Endothelial cell of umbilical vein (primary cell): ENCODE data around the gene CDCP1. TPM values are rescaled to one million over a fixed set of nuclear protein-coding genes. Genes with fewer than 3 reads are reported as not detected.

Source experiments
- BruUV-seq: library from RNA; stranded (reverse); fragments of 400-500 nt; replicated peaks from 2 replicates; lab custom pipeline; 2021; lab: Mats Ljungman, UMichigan
- CTCF ChIA-PET: fragments of 300-600, 350-600 bp; sonication (Branson Sonifier 250); formaldehyde crosslinking; loops from one replicate; lab custom pipeline; 2021; ENCODE audit warnings: antibody characterized with exemption, inconsistent platforms; lab: Charles Lee
- POLR2A ChIA-PET: fragments of 300-600, 350-600 bp; sonication (Branson Sonifier 250); formaldehyde crosslinking; loops from one replicate; lab custom pipeline; 2021; ENCODE audit warnings: antibody characterized with exemption, inconsistent platforms; lab: Charles Lee
- DNase-seq: peaks from one replicate; pipeline ENCODE4 v3.0.0-alpha.2; 2011; ENCODE audit warnings: low read depth, low spot score
- FAIRE-seq: peaks from 2 replicates; lab custom pipeline; 2011; peaks lifted over from hg19 to GRCh38; lab: Jason Lieb, UNC
- H2AFZ ChIP-seq: 2 replicates; pipeline ENCODE4 v1.6.0; 2012; ENCODE audit warnings: low read depth, low read length, control low read depth, inconsistent platforms
- H3K27ac ChIP-seq: 2 replicates; pipeline ENCODE4 v1.5.1; 2011; ENCODE audit warnings: low read depth, mild to moderate bottlenecking, control low read depth, low read length, moderate library complexity; ENCODE audit not compliant: insufficient read depth
- H3K27me3 ChIP-seq, 2 experiments: 2 replicates each; pipeline versions ENCODE4 v1.6.0 to v1.6.1; 2011; ENCODE audit warnings: low read length in 2 of 2, mixed read lengths in 1 of 2; ENCODE audit not compliant: control insufficient read depth in 2 of 2, insufficient read depth in 2 of 2
- H3K36me3 ChIP-seq, 2 experiments: 2 replicates in 1 of 2; 3 replicates in 1 of 2; pipeline ENCODE4 v1.5.1; 2011; ENCODE audit warnings: low read length in 2 of 2, mild to moderate bottlenecking in 1 of 2, moderate library complexity in 1 of 2; ENCODE audit not compliant: control insufficient read depth in 2 of 2, insufficient read depth in 2 of 2; ENCODE audit errors: extremely low read depth in 1 of 2
- H3K4me1 ChIP-seq: 3 replicates; pipeline ENCODE4 v1.5.1; 2011; ENCODE audit warnings: mild to moderate bottlenecking, low read length; ENCODE audit not compliant: control insufficient read depth, insufficient read depth; ENCODE audit errors: extremely low read depth
- H3K4me2 ChIP-seq: 2 replicates; pipeline ENCODE4 v1.6.1; 2011; ENCODE audit warnings: low read length, control low read depth, mixed read lengths; ENCODE audit not compliant: insufficient read depth
- H3K4me3 ChIP-seq, 3 experiments: fragments of 200-600 bp in 1 of 3; sonication (generic), shearing (Covaris generic) in 1 of 3; replicated peaks in 1 of 3; 2 replicates each; pipeline ENCODE4 v1.5.1; 2011 to 2016; ENCODE audit warnings: control low read depth in 3 of 3, low read length in 3 of 3, mild to moderate bottlenecking in 2 of 3, inconsistent platforms in 1 of 3, low read depth in 1 of 3, moderate library complexity in 1 of 3; ENCODE audit not compliant: insufficient read depth in 1 of 3
- H3K79me2 ChIP-seq: 2 replicates; pipeline ENCODE4 v1.6.0; 2012; ENCODE audit warnings: low read length, inconsistent platforms; ENCODE audit not compliant: control insufficient read depth, insufficient read depth
- H3K9ac ChIP-seq: replicated peaks from 2 replicates; pipeline ENCODE3; 2011; ENCODE audit warnings: low read length, control low read depth; ENCODE audit not compliant: insufficient read depth; ENCODE audit errors: extremely low read depth
- H3K9me1 ChIP-seq: replicated peaks from 3 replicates; pipeline ENCODE4 v1.6.0; 2011; ENCODE audit warnings: mild to moderate bottlenecking, low read length; ENCODE audit not compliant: control insufficient read depth, insufficient read depth; ENCODE audit errors: extremely low read depth
- H3K9me3 ChIP-seq: replicated peaks from 2 replicates; pipeline ENCODE4 v1.5.1; 2012; ENCODE audit warnings: low read length, inconsistent platforms; ENCODE audit not compliant: control insufficient read depth, insufficient read depth
- H4K20me1 ChIP-seq: replicated peaks from 2 replicates; pipeline ENCODE3; 2011; ENCODE audit warnings: mild to moderate bottlenecking, low read length; ENCODE audit not compliant: control insufficient read depth, insufficient read depth; ENCODE audit errors: extremely low read depth
- EZH2 ChIP-seq: IDR thresholded peaks from 2 replicates; pipeline ENCODE4 v1.6.1; 2012; ENCODE audit warnings: borderline replicate concordance, low read depth, mild to moderate bottlenecking, moderate library complexity, low read length, inconsistent platforms; ENCODE audit not compliant: severe bottlenecking
- FOS ChIP-seq: IDR thresholded peaks from 2 replicates; pipeline ENCODE4 v1.6.1; 2011; ENCODE audit warnings: mild to moderate bottlenecking, low read length, moderate library complexity, borderline replicate concordance; ENCODE audit not compliant: insufficient read depth
- GATA2 ChIP-seq: IDR thresholded peaks from 2 replicates; pipeline ENCODE4 v1.7.0; 2011; ENCODE audit warnings: low read depth, mild to moderate bottlenecking, moderate library complexity, mixed read lengths, low read length; ENCODE audit not compliant: insufficient read length, insufficient read depth
- JUN ChIP-seq: IDR thresholded peaks from 2 replicates; pipeline ENCODE4 v1.6.1; 2011; ENCODE audit warnings: borderline replicate concordance, low read depth; ENCODE audit not compliant: insufficient read length, insufficient read depth
- MYC ChIP-seq: IDR thresholded peaks from one replicate; pipeline ENCODE4 v1.6.1; 2011; ENCODE audit warnings: mild to moderate bottlenecking, low read depth, low read length
- POLR2A ChIP-seq: IDR thresholded peaks from 2 replicates; pipeline ENCODE4 v1.6.1; 2012; ENCODE audit warnings: low read depth, mild to moderate bottlenecking, control low read depth, low read length
- POLR2AphosphoS5 ChIP-seq: IDR thresholded peaks from 2 replicates; pipeline ENCODE4 v1.6.1; 2012; ENCODE audit warnings: low read depth, mild to moderate bottlenecking, control low read depth, low read length, moderate library complexity; ENCODE audit not compliant: insufficient read depth
- dilution Hi-C: fragments of 300-500 bp; cut with MboI; formaldehyde crosslinking; loops from one replicate; pipeline ENCODE4 v1.15.0; 2019; ENCODE audit warnings: low sequenced_read_pairs; ENCODE audit not compliant: extremely low pct_ligation_motif_present
- intact Hi-C: fragments of 100-400 bp; cut with micrococcal nuclease; formaldehyde crosslinking; loops from one replicate; pipeline ENCODE4 v1.10.0; 2022
- polyA plus RNA-seq, 4 experiments: library from polyadenylated mRNA; depleted of rRNA in 3 of 4; stranded (reverse) in 3 of 4; unstranded in 1 of 4; fragments of >200 nt; gene quantifications; 2 replicates each; pipeline versions ENCODE4 v1.2.1 to v1.2.3, GENCODE V29; 2011 to 2012; ENCODE audit warnings: missing spikeins in 1 of 4
- total RNA-seq: library from RNA; stranded (reverse); gene quantifications from 2 replicates; pipeline ENCODE4 v1.2.3, GENCODE V29; 2021
- TF ChIP-seq, protein P1 (sequence below), 2 donors: IDR thresholded peaks; 1 replicate in 1 of 2; 2 replicates in 1 of 2; pipeline ENCODE4 v1.5.1; 2011; ENCODE audit warnings: low read length in 2 of 2, mild to moderate bottlenecking in 2 of 2, moderate library complexity in 2 of 2, control low read depth in 1 of 2, inconsistent platforms in 1 of 2, low read depth in 1 of 2; ENCODE audit not compliant: insufficient read depth in 1 of 2; ENCODE audit errors: extremely low read depth in 1 of 2
- TF ChIP-seq, protein P2 (sequence below): IDR thresholded peaks from 2 replicates; pipeline ENCODE4 v1.6.1; 2011; ENCODE audit not compliant: insufficient read depth, insufficient read length

The CDCP1 gene
- total and polyA plus RNA-seq, 2 donors (not counting 3 experiments of a cell fraction or from before 2014, with no cell fraction given): 0.01 to 0.22 TPM

DNA sequence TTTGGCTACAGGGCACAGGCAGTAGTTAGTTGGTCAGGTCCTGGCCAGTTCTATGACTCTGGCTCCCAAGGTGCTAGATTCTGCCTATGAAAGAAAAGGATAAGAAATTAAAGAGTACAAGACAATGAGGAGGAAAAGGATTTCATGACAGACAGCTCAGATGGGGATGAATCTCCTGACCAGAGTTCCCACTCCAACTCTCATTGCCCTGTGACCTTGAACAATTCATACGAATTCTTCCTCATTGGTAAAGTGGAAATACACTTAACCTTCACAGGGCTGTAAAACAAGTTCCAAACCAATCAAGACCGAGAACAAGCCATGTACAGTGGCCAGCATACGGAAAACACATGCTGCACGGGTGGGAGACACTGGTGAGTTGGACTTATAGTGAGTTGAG lies 96.4 kb downstream of the CDCP1 start:
- no peak overlapping the region for H2AFZ ChIP-seq
- H3K9me1 ChIP-seq: no peaks in the 10 kb centered on the region
- TF ChIP-seq, protein P1, sequence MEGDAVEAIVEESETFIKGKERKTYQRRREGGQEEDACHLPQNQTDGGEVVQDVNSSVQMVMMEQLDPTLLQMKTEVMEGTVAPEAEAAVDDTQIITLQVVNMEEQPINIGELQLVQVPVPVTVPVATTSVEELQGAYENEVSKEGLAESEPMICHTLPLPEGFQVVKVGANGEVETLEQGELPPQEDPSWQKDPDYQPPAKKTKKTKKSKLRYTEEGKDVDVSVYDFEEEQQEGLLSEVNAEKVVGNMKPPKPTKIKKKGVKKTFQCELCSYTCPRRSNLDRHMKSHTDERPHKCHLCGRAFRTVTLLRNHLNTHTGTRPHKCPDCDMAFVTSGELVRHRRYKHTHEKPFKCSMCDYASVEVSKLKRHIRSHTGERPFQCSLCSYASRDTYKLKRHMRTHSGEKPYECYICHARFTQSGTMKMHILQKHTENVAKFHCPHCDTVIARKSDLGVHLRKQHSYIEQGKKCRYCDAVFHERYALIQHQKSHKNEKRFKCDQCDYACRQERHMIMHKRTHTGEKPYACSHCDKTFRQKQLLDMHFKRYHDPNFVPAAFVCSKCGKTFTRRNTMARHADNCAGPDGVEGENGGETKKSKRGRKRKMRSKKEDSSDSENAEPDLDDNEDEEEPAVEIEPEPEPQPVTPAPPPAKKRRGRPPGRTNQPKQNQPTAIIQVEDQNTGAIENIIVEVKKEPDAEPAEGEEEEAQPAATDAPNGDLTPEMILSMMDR (IDR thresholded peaks at IDR 0.05; ENCODE audit: extremely low read depth in 1 of 2, insufficient read depth in 1 of 2, low read depth in 1 of 2, low read length in 2 of 2): no peak
- TF ChIP-seq POLR2AphosphoS5 (no peak), POLR2A (no peak), JUN (no peak), GATA2 (no peak), FOS (no peak), EZH2 (no peak), MYC (no peak)
- TF ChIP-seq, protein P2, sequence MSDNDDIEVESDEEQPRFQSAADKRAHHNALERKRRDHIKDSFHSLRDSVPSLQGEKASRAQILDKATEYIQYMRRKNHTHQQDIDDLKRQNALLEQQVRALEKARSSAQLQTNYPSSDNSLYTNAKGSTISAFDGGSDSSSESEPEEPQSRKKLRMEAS: no peak
- BruUV-seq: no TSS peak
- DNase-seq (no peak), FAIRE-seq (no peak)
- intact Hi-C loops: no loop called here
- dilution Hi-C loops: loop anchor here (25.0 kb wide), 1 partner anchor 462 kb away; no protein-coding TSS in a partner anchor
- H3K36me3 ChIP-seq: no peaks in the 10 kb centered on the region
- H3K27me3 ChIP-seq: peaks cover 18 to 20% of the 10 kb centered on the region in 2 experiments
- H3K4me3 ChIP-seq: no peak overlapping the region
- no peak overlapping the region for H3K4me2 ChIP-seq
- no peak overlapping the region for H3K27ac ChIP-seq
- no peak overlapping the region for H3K9ac ChIP-seq
- no peaks in the 10 kb centered on the region for H4K20me1 ChIP-seq
- CTCF ChIA-PET: interaction anchor here (0.7 to 2.5 kb wide), 4 partner anchors 9 to 161 kb away, joined by 3 to 7 read pairs (median 4); no protein-coding TSS in a partner anchor
- H3K4me1 ChIP-seq: peaks cover under 1% of the 10 kb centered on the region
- no peaks in the 10 kb centered on the region for H3K9me3 ChIP-seq
- POLR2A ChIA-PET: no interaction called here
- no peaks in the 10 kb centered on the region for H3K79me2 ChIP-seq
